ENCODE results near the gene OPCML. TPM values are rescaled to one million over a fixed set of nuclear protein-coding genes. Genes with fewer than 3 reads are reported as not detected.

The OPCML gene
- total and polyA plus RNA-seq, 9 donors: 0.59 to 3.5 (median 1.5) TPM

- H3K9me3 ChIP-seq (replicated peaks; ENCODE audit: control insufficient read depth, low read depth, low read length): no peaks in the 10 kb centered on the region
- 76% methylated on average over 5 of the region's 6 CpGs for WGBS (ENCODE audit: insufficient coverage)
- peaks cover 11% of the 10 kb centered on the region for H3K27me3 ChIP-seq (ENCODE audit: control insufficient read depth, insufficient read depth, low read length)
- H3K36me3 ChIP-seq (ENCODE audit: control insufficient read depth, insufficient read depth, low read length): no peaks in the 10 kb centered on the region
- DNase-seq: no peak
- H3K4me3 ChIP-seq (ENCODE audit: low read length): no peak overlapping the region
- peaks cover 5% of the 10 kb centered on the region for H3K4me1 ChIP-seq (ENCODE audit: control insufficient read depth, insufficient read depth, low read length)
- no peak overlapping the region for H3K27ac ChIP-seq (ENCODE audit: low read length)
Measured at GRCh38 chr11:133506551-133507094, 25.7 kb downstream of the OPCML start.

- Histone ChIP-seq H3K36me3 (ENCODE audit: control insufficient read depth, insufficient read depth, low read length) (no peaks in the 10 kb centered on the region), H3K4me1 (ENCODE audit: control insufficient read depth, insufficient read depth, low read length) (peaks cover 5% of the 10 kb centered on the region), H3K27me3 (ENCODE audit: control insufficient read depth, insufficient read depth, low read length) (peaks cover 8% of the 10 kb centered on the region), H3K9me3 (replicated peaks; ENCODE audit: control insufficient read depth, low read depth, low read length) (no peaks in the 10 kb centered on the region), H3K27ac (ENCODE audit: low read length) (no peak overlapping the region), H3K4me3 (ENCODE audit: low read length) (no peak overlapping the region)
- no peak for DNase-seq
- 76% methylated on average over 2 of the region's 3 CpGs for WGBS (ENCODE audit: insufficient coverage)
Measured at GRCh38 chr11:133506023-133506422, 26.3 kb downstream of the OPCML start.

- Histone ChIP-seq H3K27ac (ENCODE audit: low read length) (no peak overlapping the region), H3K4me1 (ENCODE audit: control insufficient read depth, insufficient read depth, low read length) (peaks cover 5% of the 10 kb centered on the region), H3K4me3 (ENCODE audit: low read length) (no peak overlapping the region), H3K9me3 (replicated peaks; ENCODE audit: control insufficient read depth, low read depth, low read length) (no peaks in the 10 kb centered on the region), H3K36me3 (ENCODE audit: control insufficient read depth, insufficient read depth, low read length) (no peaks in the 10 kb centered on the region), H3K27me3 (ENCODE audit: control insufficient read depth, insufficient read depth, low read length) (peaks cover 11% of the 10 kb centered on the region)
- 72% methylated on average over 5 of the region's 8 CpGs for WGBS (ENCODE audit: insufficient coverage)
- no peak for DNase-seq
Measured at GRCh38 chr11:133504906-133505305, 27.4 kb downstream of the OPCML start.

GRCh38 chr11:133503776-133504175, 28.5 kb downstream of the OPCML start:
- no peak for DNase-seq
- no peak overlapping the region for H3K4me3 ChIP-seq (ENCODE audit: low read length)
- H3K27me3 ChIP-seq (ENCODE audit: control insufficient read depth, insufficient read depth, low read length): peaks cover 11% of the 10 kb centered on the region
- 54% methylated on average over 2 of the region's 5 CpGs for WGBS (ENCODE audit: insufficient coverage)
- peaks cover 5% of the 10 kb centered on the region for H3K4me1 ChIP-seq (ENCODE audit: control insufficient read depth, insufficient read depth, low read length)
- H3K27ac ChIP-seq (ENCODE audit: low read length): no peak overlapping the region
- no peaks in the 10 kb centered on the region for H3K36me3 ChIP-seq (ENCODE audit: control insufficient read depth, insufficient read depth, low read length)
- no peaks in the 10 kb centered on the region for H3K9me3 ChIP-seq (replicated peaks; ENCODE audit: control insufficient read depth, low read depth, low read length)

GRCh38 chr11:133503236-133503635, 29.1 kb downstream of the OPCML start:
- Histone ChIP-seq H3K4me3 (ENCODE audit: low read length) (no peak overlapping the region), H3K27ac (ENCODE audit: low read length) (no peak overlapping the region), H3K27me3 (ENCODE audit: control insufficient read depth, insufficient read depth, low read length) (peaks cover 11% of the 10 kb centered on the region), H3K9me3 (replicated peaks; ENCODE audit: control insufficient read depth, low read depth, low read length) (no peaks in the 10 kb centered on the region), H3K36me3 (ENCODE audit: control insufficient read depth, insufficient read depth, low read length) (no peaks in the 10 kb centered on the region), H3K4me1 (ENCODE audit: control insufficient read depth, insufficient read depth, low read length) (peaks cover 3% of the 10 kb centered on the region)
- no CpG with 5 or more reads among the region's 2 CpGs for WGBS (ENCODE audit: insufficient coverage)
- no peak for DNase-seq

- Histone ChIP-seq H3K4me3 (ENCODE audit: low read length) (no peak overlapping the region), H3K9me3 (replicated peaks; ENCODE audit: control insufficient read depth, low read depth, low read length) (no peaks in the 10 kb centered on the region), H3K4me1 (ENCODE audit: control insufficient read depth, insufficient read depth, low read length) (no peaks in the 10 kb centered on the region), H3K27ac (ENCODE audit: low read length) (no peak overlapping the region), H3K27me3 (ENCODE audit: control insufficient read depth, insufficient read depth, low read length) (peaks cover 11% of the 10 kb centered on the region), H3K36me3 (ENCODE audit: control insufficient read depth, insufficient read depth, low read length) (no peaks in the 10 kb centered on the region)
- DNase-seq: no peak
- 49% methylated on average over 11 of the region's 24 CpGs for WGBS (ENCODE audit: insufficient coverage)
Measured at GRCh38 chr11:133501643-133502539, 30.4 kb downstream of the OPCML start.

- H3K4me3 ChIP-seq (ENCODE audit: low read length): no peak overlapping the region
- H3K36me3 ChIP-seq (ENCODE audit: control insufficient read depth, insufficient read depth, low read length): no peaks in the 10 kb centered on the region
- peaks cover 11% of the 10 kb centered on the region for H3K27me3 ChIP-seq (ENCODE audit: control insufficient read depth, insufficient read depth, low read length)
- no peaks in the 10 kb centered on the region for H3K9me3 ChIP-seq (replicated peaks; ENCODE audit: control insufficient read depth, low read depth, low read length)
- DNase-seq: no peak
- WGBS (ENCODE audit: insufficient coverage): 65% methylated on average over 10 of the region's 11 CpGs
- no peaks in the 10 kb centered on the region for H3K4me1 ChIP-seq (ENCODE audit: control insufficient read depth, insufficient read depth, low read length)
- no peak overlapping the region for H3K27ac ChIP-seq (ENCODE audit: low read length)
Measured at GRCh38 chr11:133500936-133501335, 31.4 kb downstream of the OPCML start.

- H3K36me3 ChIP-seq (ENCODE audit: control insufficient read depth, insufficient read depth, low read length): no peaks in the 10 kb centered on the region
- peaks cover 11% of the 10 kb centered on the region for H3K27me3 ChIP-seq (ENCODE audit: control insufficient read depth, insufficient read depth, low read length)
- H3K9me3 ChIP-seq (replicated peaks; ENCODE audit: control insufficient read depth, low read depth, low read length): no peaks in the 10 kb centered on the region
- H3K27ac ChIP-seq (ENCODE audit: low read length): no peak overlapping the region
- H3K4me3 ChIP-seq (ENCODE audit: low read length): no peak overlapping the region
- DNase-seq: no peak
- H3K4me1 ChIP-seq (ENCODE audit: control insufficient read depth, insufficient read depth, low read length): no peaks in the 10 kb centered on the region
- WGBS (ENCODE audit: insufficient coverage): 52% methylated on average over 7 of the region's 9 CpGs
Measured at GRCh38 chr11:133500435-133500834, 31.9 kb downstream of the OPCML start.

GRCh38 chr11:133498969-133499368, 33.3 kb downstream of the OPCML start:
- WGBS (ENCODE audit: insufficient coverage): 57% methylated on average over 4 of the region's 7 CpGs
- no peak for DNase-seq
- Histone ChIP-seq H3K27me3 (ENCODE audit: control insufficient read depth, insufficient read depth, low read length) (peaks cover 8% of the 10 kb centered on the region), H3K4me1 (ENCODE audit: control insufficient read depth, insufficient read depth, low read length) (no peaks in the 10 kb centered on the region), H3K4me3 (ENCODE audit: low read length) (no peak overlapping the region), H3K9me3 (replicated peaks; ENCODE audit: control insufficient read depth, low read depth, low read length) (no peaks in the 10 kb centered on the region), H3K27ac (ENCODE audit: low read length) (no peak overlapping the region), H3K36me3 (ENCODE audit: control insufficient read depth, insufficient read depth, low read length) (no peaks in the 10 kb centered on the region)

- Histone ChIP-seq H3K4me1 (ENCODE audit: control insufficient read depth, insufficient read depth, low read length) (no peaks in the 10 kb centered on the region), H3K9me3 (replicated peaks; ENCODE audit: control insufficient read depth, low read depth, low read length) (no peaks in the 10 kb centered on the region), H3K36me3 (ENCODE audit: control insufficient read depth, insufficient read depth, low read length) (no peaks in the 10 kb centered on the region), H3K27ac (ENCODE audit: low read length) (no peak overlapping the region), H3K4me3 (ENCODE audit: low read length) (no peak overlapping the region), H3K27me3 (ENCODE audit: control insufficient read depth, insufficient read depth, low read length) (peaks cover 3% of the 10 kb centered on the region)
- peak; percentile 36 for DNase-seq
- 40% methylated on average over 5 of the region's 12 CpGs for WGBS (ENCODE audit: insufficient coverage)
Measured at GRCh38 chr11:133497477-133498140, 34.7 kb downstream of the OPCML start.

Data from muscle of leg (tissue), 11 donors.